ENCODE data around the gene TOR2A.

DNA sequence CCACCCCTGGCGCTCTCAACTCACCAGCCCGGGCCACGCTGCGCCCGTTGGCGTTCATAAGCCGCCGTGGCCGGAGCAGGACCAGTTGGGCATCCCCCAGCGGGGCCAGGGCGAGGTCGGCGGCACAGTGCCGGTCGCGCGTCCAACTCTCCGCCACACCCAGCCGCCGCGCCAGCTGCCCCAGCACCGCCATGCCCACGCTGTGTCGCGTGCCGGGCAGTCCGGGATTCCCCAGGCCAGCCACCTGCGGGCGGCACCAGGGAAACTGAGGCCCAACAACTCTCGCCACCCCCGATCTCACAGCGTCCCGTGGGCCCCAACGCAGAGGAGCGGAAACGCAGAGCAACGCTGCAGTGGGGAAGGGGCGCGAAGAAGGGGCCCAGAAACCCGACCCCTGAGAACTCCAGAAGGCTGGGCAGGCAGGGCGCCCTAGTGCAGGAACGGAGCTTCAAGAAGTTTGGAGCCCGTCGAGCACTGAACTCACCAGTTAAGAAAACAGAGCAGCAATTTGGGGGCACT is 20.1 kb downstream of the TOR2A start:
- TF ChIP-seq, protein P1, sequence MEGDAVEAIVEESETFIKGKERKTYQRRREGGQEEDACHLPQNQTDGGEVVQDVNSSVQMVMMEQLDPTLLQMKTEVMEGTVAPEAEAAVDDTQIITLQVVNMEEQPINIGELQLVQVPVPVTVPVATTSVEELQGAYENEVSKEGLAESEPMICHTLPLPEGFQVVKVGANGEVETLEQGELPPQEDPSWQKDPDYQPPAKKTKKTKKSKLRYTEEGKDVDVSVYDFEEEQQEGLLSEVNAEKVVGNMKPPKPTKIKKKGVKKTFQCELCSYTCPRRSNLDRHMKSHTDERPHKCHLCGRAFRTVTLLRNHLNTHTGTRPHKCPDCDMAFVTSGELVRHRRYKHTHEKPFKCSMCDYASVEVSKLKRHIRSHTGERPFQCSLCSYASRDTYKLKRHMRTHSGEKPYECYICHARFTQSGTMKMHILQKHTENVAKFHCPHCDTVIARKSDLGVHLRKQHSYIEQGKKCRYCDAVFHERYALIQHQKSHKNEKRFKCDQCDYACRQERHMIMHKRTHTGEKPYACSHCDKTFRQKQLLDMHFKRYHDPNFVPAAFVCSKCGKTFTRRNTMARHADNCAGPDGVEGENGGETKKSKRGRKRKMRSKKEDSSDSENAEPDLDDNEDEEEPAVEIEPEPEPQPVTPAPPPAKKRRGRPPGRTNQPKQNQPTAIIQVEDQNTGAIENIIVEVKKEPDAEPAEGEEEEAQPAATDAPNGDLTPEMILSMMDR (IDR thresholded peaks at IDR 0.05) = no peak
- no peak for TF ChIP-seq POLR2A (IDR thresholded peaks at IDR 0.05)

All from gastroesophageal sphincter (tissue), 3 donors.